Caco-2 (cell line): ENCODE data around the gene CARM1. TPM values are rescaled to one million over a fixed set of nuclear protein-coding genes. Genes with fewer than 3 reads are reported as not detected.
"Not testable (repeated sequence)": the region's sequence is repeated elsewhere in the genome, so short reads cannot be mapped to it uniquely, and the experiment has no call there.

Source experiments
- BruUV-seq: library from RNA; stranded (reverse); fragments of 400-500 nt; replicated peaks from 2 replicates; lab custom pipeline; 2021; lab: Mats Ljungman, UMichigan
- CTCF ChIA-PET: fragments of 300-600 bp; sonication (Branson Sonifier 250); formaldehyde crosslinking; loops from one replicate; lab custom pipeline; 2022; ENCODE audit warnings: antibody characterized with exemption; lab: Charles Lee
- POLR2A ChIA-PET: fragments of 300-600 bp; sonication (Branson Sonifier 250); formaldehyde crosslinking; loops from one replicate; lab custom pipeline; 2022; ENCODE audit warnings: antibody characterized with exemption; lab: Charles Lee
- DNase-seq, 2 experiments: peaks; one replicate each; pipeline versions ENCODE4 v3.0.0 to v3.0.0-alpha.2; 2020 to 2022
- H3K27me3 ChIP-seq: replicated peaks from 2 replicates; pipeline ENCODE4 v1.6.0; 2011; ENCODE audit warnings: low read length; ENCODE audit not compliant: control insufficient read depth, insufficient read depth
- H3K36me3 ChIP-seq: 2 replicates; pipeline ENCODE4 v1.5.1; 2011; ENCODE audit warnings: low read length; ENCODE audit not compliant: control insufficient read depth, insufficient read depth
- H3K4me1 ChIP-seq: fragments of 250-450 bp; sonication (Bioruptor Pico); 2 replicates; pipeline ENCODE4 v1.5.1; 2020; ENCODE audit warnings: mild to moderate bottlenecking
- H3K4me3 ChIP-seq: 2 replicates; pipeline ENCODE4 v1.5.1; 2011; ENCODE audit warnings: low read depth, mild to moderate bottlenecking, control low read depth, low read length
- H3K9me3 ChIP-seq: fragments of 250-450 bp; sonication (Bioruptor Pico); 2 replicates; pipeline ENCODE4 v1.5.1; 2020; ENCODE audit warnings: mild to moderate bottlenecking, moderate library complexity
- H3K27ac Mint-ChIP-seq: one replicate; pipeline ENCODE4 v1.8.0; 2022; ENCODE audit warnings: mixed read lengths; ENCODE audit not compliant: unreplicated experiment
- H3K27me3 Mint-ChIP-seq: one replicate; pipeline ENCODE4 v1.8.0; 2022; ENCODE audit warnings: mixed read lengths; ENCODE audit not compliant: insufficient read depth, unreplicated experiment
- H3K36me3 Mint-ChIP-seq: one replicate; pipeline ENCODE4 v1.8.0; 2022; ENCODE audit warnings: mild to moderate bottlenecking, mixed read lengths; ENCODE audit not compliant: insufficient read depth, unreplicated experiment
- H3K4me1 Mint-ChIP-seq: one replicate; pipeline ENCODE4 v1.8.0; 2022; ENCODE audit warnings: low read depth, mixed read lengths; ENCODE audit not compliant: unreplicated experiment
- H3K4me3 Mint-ChIP-seq: one replicate; pipeline ENCODE4 v1.8.0; 2022; ENCODE audit warnings: mild to moderate bottlenecking, moderate library complexity, mixed read lengths; ENCODE audit not compliant: unreplicated experiment
- H3K9me3 Mint-ChIP-seq: one replicate; pipeline ENCODE4 v1.8.0; 2022; ENCODE audit warnings: mixed read lengths; ENCODE audit not compliant: unreplicated experiment
- intact Hi-C: fragments of 100-400 bp; cut with micrococcal nuclease; formaldehyde crosslinking; loops from one replicate; pipeline ENCODE4 v1.10.0; 2022; ENCODE audit not compliant: unreplicated experiment
- total RNA-seq: library from RNA; stranded (reverse); gene quantifications from 2 replicates; pipeline ENCODE4 v1.2.3, GENCODE V29; 2022
- TF ChIP-seq, protein P1 (sequence below), 2 experiments: fragments of 200-600 bp in 1 of 2; IDR thresholded peaks; 1 replicate in 1 of 2; 2 replicates in 1 of 2; pipeline versions ENCODE4 v1.5.1 to v1.8.0; 2011 to 2022; ENCODE audit warnings: antibody characterized with exemption in 1 of 2, control low read depth in 1 of 2, inconsistent platforms in 1 of 2, low read depth in 1 of 2, low read length in 1 of 2, mild to moderate bottlenecking in 1 of 2, moderate library complexity in 1 of 2; ENCODE audit not compliant: insufficient read depth in 1 of 2, severe bottlenecking in 1 of 2, unreplicated experiment in 1 of 2

The CARM1 gene
- total RNA-seq, 1 experiment from 2014 or later = 97.9 TPM

- Histone ChIP-seq H3K36me3 (no peaks in the 10 kb centered on the region; the same call in 1 of the 2 replicates), H3K4me3 (peak overlapping the region; percentile 58), H3K27me3 (no peaks in the 10 kb centered on the region), H3K4me1 (peaks cover 9% of the 10 kb centered on the region; the same call in 1 of the 2 replicates), H3K9me3 (no peaks in the 10 kb centered on the region)
- TSS peak; percentile 88 for BruUV-seq
- Mint-ChIP-seq H3K36me3 (peaks cover 52% of the 10 kb centered on the region), H3K4me1 (no peaks in the 10 kb centered on the region), H3K27ac (peak overlapping the region; percentile 100), H3K27me3 (no peaks in the 10 kb centered on the region), H3K4me3 (peak overlapping the region; percentile 98), H3K9me3 (no peaks in the 10 kb centered on the region)
- ChIA-PET CTCF (interaction anchor here (0.8 to 2.8 kb wide), 7 partner anchors 17 to 259 kb away, joined by 3 to 26 read pairs (median 6); partner anchors contain the start of genes CARM1 and DNM2), POLR2A (interaction anchor here (0.5 to 1.6 kb wide), 9 partner anchors 10 to 333 kb away, joined by 3 to 19 read pairs (median 5); partner anchors contain the start of genes DNM2 and QTRT1)
- DNase-seq = peak; percentile 94 to 97
- TF ChIP-seq, protein P1, sequence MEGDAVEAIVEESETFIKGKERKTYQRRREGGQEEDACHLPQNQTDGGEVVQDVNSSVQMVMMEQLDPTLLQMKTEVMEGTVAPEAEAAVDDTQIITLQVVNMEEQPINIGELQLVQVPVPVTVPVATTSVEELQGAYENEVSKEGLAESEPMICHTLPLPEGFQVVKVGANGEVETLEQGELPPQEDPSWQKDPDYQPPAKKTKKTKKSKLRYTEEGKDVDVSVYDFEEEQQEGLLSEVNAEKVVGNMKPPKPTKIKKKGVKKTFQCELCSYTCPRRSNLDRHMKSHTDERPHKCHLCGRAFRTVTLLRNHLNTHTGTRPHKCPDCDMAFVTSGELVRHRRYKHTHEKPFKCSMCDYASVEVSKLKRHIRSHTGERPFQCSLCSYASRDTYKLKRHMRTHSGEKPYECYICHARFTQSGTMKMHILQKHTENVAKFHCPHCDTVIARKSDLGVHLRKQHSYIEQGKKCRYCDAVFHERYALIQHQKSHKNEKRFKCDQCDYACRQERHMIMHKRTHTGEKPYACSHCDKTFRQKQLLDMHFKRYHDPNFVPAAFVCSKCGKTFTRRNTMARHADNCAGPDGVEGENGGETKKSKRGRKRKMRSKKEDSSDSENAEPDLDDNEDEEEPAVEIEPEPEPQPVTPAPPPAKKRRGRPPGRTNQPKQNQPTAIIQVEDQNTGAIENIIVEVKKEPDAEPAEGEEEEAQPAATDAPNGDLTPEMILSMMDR (IDR thresholded peaks at IDR 0.05; ENCODE audit: insufficient read depth in 1 of 2, low read depth in 1 of 2, low read length in 1 of 2, severe bottlenecking in 1 of 2, unreplicated experiment in 1 of 2) = no peak
- intact Hi-C loops = loop anchor here (1.0 kb wide), 2 partner anchors 35 to 119 kb away; partner anchors contain the start of gene CARM1
Observed at GRCh38 chr19:10836479-10837330, 34.6 kb upstream of the CARM1 start.

GRCh38 chr19:10837649-10838048 is 33.7 kb upstream of the CARM1 start:
- H3K9me3 Mint-ChIP-seq, H3K36me3 ChIP-seq, BruUV-seq, H3K4me1 ChIP-seq, H3K27me3 Mint-ChIP-seq, H3K27me3 ChIP-seq, intact Hi-C loops, H3K9me3 ChIP-seq, H3K27ac Mint-ChIP-seq, H3K4me3 ChIP-seq, DNase-seq, H3K4me1 Mint-ChIP-seq, POLR2A ChIA-PET: not testable (repeated sequence)
- CTCF ChIA-PET = interaction anchor here (2.8 kb wide), 1 partner anchor 27 kb away, joined by 26 read pairs; no protein-coding TSS in a partner anchor
- peak overlapping the region; percentile 98 for H3K4me3 Mint-ChIP-seq
- H3K36me3 Mint-ChIP-seq = peaks cover 43% of the 10 kb centered on the region

GRCh38 chr19:10838377-10838776 is 33.0 kb upstream of the CARM1 start:
- Histone ChIP-seq H3K4me1 (peaks cover 9% of the 10 kb centered on the region; the same call in 1 of the 2 replicates), H3K27me3 (no peaks in the 10 kb centered on the region), H3K4me3 (no peak overlapping the region), H3K9me3 (no peaks in the 10 kb centered on the region), H3K36me3 (no peaks in the 10 kb centered on the region)
- BruUV-seq = no TSS peak
- ChIA-PET POLR2A (no interaction called here), CTCF (interaction anchor here (1.5 kb wide), 1 partner anchor 26 kb away, joined by 6 read pairs; no protein-coding TSS in a partner anchor)
- TF ChIP-seq, protein P1 (IDR thresholded peaks at IDR 0.05; ENCODE audit: insufficient read depth in 1 of 2, low read depth in 1 of 2, low read length in 1 of 2, severe bottlenecking in 1 of 2, unreplicated experiment in 1 of 2) = no peak
- no peak for DNase-seq
- Mint-ChIP-seq H3K4me3 (no peak overlapping the region), H3K36me3 (peaks cover 36% of the 10 kb centered on the region), H3K9me3 (no peaks in the 10 kb centered on the region), H3K27ac (no peak overlapping the region), H3K27me3 (no peaks in the 10 kb centered on the region), H3K4me1 (no peaks in the 10 kb centered on the region)
- intact Hi-C loops = no loop called here
